ENCODE results near the gene FAM43B. TPM values are rescaled to one million over a fixed set of nuclear protein-coding genes. Genes with fewer than 3 reads are reported as not detected.

The FAM43B gene
- total and polyA plus RNA-seq, 2 donors from 2014 or later: 1.7 to 2.5 TPM

DNA sequence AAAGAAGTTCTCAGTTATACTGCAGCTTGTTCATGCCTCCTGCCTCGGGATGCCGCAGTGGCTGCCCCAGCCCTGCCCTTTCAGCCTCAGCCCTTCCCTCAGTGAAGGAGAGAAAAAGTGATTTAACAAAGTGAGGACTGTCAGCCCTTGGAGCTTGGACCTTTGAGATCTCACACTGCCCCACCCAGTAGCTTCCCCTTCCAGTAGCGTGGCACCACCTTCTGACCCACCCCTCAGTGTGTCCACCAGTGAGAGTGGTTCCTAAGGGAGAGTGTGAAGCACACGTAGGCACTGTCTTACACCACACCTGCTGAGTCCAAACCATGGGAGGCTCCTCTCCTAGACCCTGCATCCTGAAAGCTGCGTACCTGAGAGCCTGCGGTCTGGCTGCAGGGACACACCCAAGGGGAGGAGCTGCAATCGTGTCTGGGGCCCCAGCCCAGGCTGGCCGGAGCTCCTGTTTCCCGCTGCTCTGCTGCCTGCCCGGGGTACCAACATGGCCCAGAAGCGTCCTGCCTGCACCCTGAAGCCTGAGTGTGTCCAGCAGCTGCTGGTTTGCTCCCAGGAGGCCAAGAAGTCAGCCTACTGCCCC is 36.4 kb downstream of the FAM43B start, which contains the start of gene CDA:
Gene CDA (plus strand): TSS at position 464 of the 592 bp plus-strand sequence. CDS start 33 bp downstream, at position 497.
- peak; percentile 20 to 80 (median 46) for DNase-seq
- intact Hi-C loops (cut with DNase I): no loop called here
- no peaks in the 10 kb centered on the region for H3K36me3 ChIP-seq (ENCODE audit: control insufficient read depth in 2 of 3, insufficient read depth in 3 of 3, low read length in 3 of 3)
- peak within 1 kb of the TSS; percentile 40 to 75 (median 57) for H3K4me3 ChIP-seq (ENCODE audit: low read length in 3 of 3)
- H3K9ac ChIP-seq (ENCODE audit: low read length in 3 of 3): peak within 1 kb of the TSS; percentile 2 to 40 (median 29)
- H3K9me3 ChIP-seq (ENCODE audit: control insufficient read depth in 2 of 3, insufficient read depth in 1 of 3, low read length in 3 of 3): no peaks in the 10 kb centered on the region
- TF ChIP-seq, protein P1, sequence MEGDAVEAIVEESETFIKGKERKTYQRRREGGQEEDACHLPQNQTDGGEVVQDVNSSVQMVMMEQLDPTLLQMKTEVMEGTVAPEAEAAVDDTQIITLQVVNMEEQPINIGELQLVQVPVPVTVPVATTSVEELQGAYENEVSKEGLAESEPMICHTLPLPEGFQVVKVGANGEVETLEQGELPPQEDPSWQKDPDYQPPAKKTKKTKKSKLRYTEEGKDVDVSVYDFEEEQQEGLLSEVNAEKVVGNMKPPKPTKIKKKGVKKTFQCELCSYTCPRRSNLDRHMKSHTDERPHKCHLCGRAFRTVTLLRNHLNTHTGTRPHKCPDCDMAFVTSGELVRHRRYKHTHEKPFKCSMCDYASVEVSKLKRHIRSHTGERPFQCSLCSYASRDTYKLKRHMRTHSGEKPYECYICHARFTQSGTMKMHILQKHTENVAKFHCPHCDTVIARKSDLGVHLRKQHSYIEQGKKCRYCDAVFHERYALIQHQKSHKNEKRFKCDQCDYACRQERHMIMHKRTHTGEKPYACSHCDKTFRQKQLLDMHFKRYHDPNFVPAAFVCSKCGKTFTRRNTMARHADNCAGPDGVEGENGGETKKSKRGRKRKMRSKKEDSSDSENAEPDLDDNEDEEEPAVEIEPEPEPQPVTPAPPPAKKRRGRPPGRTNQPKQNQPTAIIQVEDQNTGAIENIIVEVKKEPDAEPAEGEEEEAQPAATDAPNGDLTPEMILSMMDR (IDR thresholded peaks at IDR 0.05; ENCODE audit: borderline replicate concordance, extremely low read depth, insufficient read depth): no peak
- FAIRE-seq: no peak
- peak within 1 kb of the TSS; percentile 74 to 85 for H3K27ac ChIP-seq (ENCODE audit: low read depth in 2 of 2, low read length in 2 of 2)
- peaks cover 0 to 18% (median 4%) of the 10 kb centered on the region in 3 donors for H3K4me1 ChIP-seq (ENCODE audit: control insufficient read depth in 2 of 3, insufficient read depth in 2 of 3, low read depth in 1 of 3, low read length in 3 of 3)
- no peaks in the 10 kb centered on the region for H3K27me3 ChIP-seq (ENCODE audit: control insufficient read depth, insufficient read depth, low read length)

DNA sequence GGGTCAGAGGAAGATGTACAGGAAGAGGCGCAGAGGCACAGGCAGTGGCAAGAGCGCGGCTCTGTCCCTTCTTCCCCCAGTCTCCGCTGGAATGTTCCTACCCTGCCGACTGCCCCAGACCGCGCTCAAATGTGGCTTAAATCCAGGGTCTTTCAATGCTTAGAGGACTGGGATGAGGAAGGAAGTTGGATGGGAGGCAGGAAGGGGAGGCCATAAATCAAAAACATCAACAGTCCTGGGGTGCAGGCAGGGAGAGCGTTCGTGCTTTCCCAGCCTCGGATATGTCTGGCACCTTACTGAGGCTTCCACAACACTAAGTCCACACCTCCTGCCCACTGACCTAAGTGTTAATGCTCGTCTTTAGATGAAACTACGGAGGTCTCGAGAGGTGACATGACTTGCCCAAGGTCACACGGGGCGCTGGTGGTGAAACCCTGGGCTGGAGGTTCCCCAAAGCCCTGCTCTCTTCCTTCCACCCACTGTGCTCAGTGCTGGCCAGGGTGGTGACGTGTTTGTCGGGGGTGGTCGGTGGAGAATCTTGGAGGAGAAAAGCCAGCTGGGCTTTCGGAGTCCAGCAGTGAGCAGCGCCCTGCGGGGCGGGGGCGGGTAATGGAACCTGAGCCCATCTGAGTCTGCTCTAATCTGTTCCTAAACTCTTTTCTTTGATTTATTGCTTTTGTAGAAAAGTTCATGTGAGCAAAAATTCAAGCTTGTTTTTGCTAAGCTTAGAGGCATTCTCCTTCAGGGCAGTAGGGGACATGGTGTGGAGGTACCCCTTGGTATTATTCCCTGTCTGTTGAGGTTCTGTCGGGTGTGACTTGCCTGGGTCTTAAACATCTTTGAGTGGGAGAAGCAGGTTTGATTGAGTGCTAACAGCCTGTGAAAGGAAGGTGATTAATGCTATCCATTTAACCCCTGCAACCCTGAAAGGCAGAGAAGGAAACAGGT is 37.2 kb downstream of the FAM43B start:
- DNase-seq (peak; percentile 86 to 96 (median 91)), FAIRE-seq (no peak)
- Histone ChIP-seq H3K4me1 (ENCODE audit: control insufficient read depth in 2 of 3, insufficient read depth in 2 of 3, low read depth in 1 of 3, low read length in 3 of 3) (peaks cover 0 to 18% (median 4%) of the 10 kb centered on the region in 3 donors), H3K27me3 (ENCODE audit: control insufficient read depth, insufficient read depth, low read length) (no peaks in the 10 kb centered on the region), H3K4me3 (ENCODE audit: low read length in 3 of 3) (peak overlapping the region; percentile 40 to 75 (median 57)), H3K9ac (ENCODE audit: low read length in 3 of 3) (peak overlapping the region; percentile 2 to 40 (median 29)), H3K9me3 (ENCODE audit: control insufficient read depth in 2 of 3, insufficient read depth in 1 of 3, low read length in 3 of 3) (no peaks in the 10 kb centered on the region), H3K36me3 (ENCODE audit: control insufficient read depth in 2 of 3, insufficient read depth in 3 of 3, low read length in 3 of 3) (no peaks in the 10 kb centered on the region), H3K27ac (ENCODE audit: low read depth in 2 of 2, low read length in 2 of 2) (peak overlapping the region; percentile 74 to 85)
- TF ChIP-seq, protein P1 (IDR thresholded peaks at IDR 0.05; ENCODE audit: borderline replicate concordance, extremely low read depth, insufficient read depth): no peak
- intact Hi-C loops (cut with DNase I): no loop called here

DNA sequence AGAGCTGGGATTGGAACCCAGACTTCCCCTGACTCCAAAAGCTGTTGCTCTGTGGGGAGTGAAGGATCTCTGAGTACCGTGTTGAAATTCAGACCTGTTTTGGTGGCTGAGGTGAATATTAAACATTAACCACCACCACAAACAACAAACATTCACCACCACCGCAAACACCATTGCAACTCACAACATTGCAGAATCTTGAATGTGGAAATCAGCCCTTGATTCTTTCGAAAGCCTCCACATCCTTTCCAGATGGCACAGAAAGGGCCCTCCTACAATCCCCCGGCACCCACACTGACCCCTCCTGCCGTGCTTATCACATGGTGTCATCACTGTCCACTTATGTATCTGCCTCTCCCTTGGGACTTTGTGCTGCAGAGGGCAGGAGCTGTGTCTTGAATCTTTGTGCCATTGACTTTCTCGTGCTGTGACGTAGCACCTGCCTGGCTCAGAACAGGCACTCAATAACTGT is 38.0 kb downstream of the FAM43B start:
- DNase-seq (peak in 1 of 5 donors; percentile 33), FAIRE-seq (no peak)
- Histone ChIP-seq H3K27me3 (ENCODE audit: control insufficient read depth, insufficient read depth, low read length) (no peaks in the 10 kb centered on the region), H3K9me3 (ENCODE audit: control insufficient read depth in 2 of 3, insufficient read depth in 1 of 3, low read length in 3 of 3) (no peaks in the 10 kb centered on the region), H3K4me1 (ENCODE audit: control insufficient read depth in 2 of 3, insufficient read depth in 2 of 3, low read depth in 1 of 3, low read length in 3 of 3) (peaks cover 0 to 18% (median 4%) of the 10 kb centered on the region in 3 donors), H3K9ac (ENCODE audit: low read length in 3 of 3) (peak overlapping the region in 1 of 3 donors; percentile 34), H3K36me3 (ENCODE audit: control insufficient read depth in 2 of 3, insufficient read depth in 3 of 3, low read length in 3 of 3) (no peaks in the 10 kb centered on the region), H3K4me3 (ENCODE audit: low read length in 3 of 3) (peak overlapping the region in 1 of 3 donors; percentile 57), H3K27ac (ENCODE audit: low read depth in 2 of 2, low read length in 2 of 2) (peak overlapping the region in 1 of 2 donors; percentile 85)
- intact Hi-C loops (cut with DNase I): no loop called here
- TF ChIP-seq, protein P1 (IDR thresholded peaks at IDR 0.05; ENCODE audit: borderline replicate concordance, extremely low read depth, insufficient read depth): no peak
